HG03469 (cell line): Measurements from ENCODE around the gene FKBP8.
"Not testable (repeated sequence)": the region's sequence is repeated elsewhere in the genome, so short reads cannot be mapped to it uniquely, and the experiment has no call there.

Source experiments
- ATAC-seq: cut with Tn5 transposase; IDR thresholded peaks from one replicate; pipeline ENCODE4 v1.9.1; 2021; ENCODE audit warnings: mild to moderate bottlenecking, moderate library complexity, moderate number of reproducible peaks; ENCODE audit not compliant: unreplicated experiment

The FKBP8 gene

DNA sequence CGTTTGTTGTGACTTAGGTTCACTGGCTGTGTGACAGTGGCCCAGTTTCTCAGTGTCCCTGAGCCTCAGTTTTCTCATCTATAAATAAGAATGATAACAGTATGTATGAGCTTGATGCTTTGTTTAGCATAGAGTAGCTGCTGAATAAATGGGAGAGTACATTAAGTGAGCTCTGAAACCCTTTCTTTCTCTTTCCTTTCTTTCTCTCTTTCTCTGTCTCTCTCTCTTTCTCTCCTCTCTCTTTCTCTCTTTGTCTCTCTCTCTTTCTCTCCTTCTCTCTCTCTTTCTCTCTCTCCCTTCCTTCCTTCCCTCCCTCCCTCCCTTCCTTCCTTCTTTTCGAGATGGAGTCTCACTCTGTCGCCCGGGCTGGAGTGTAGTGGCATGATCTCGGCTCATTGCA lies 16.3 kb upstream of the FKBP8 start:
- no peak for ATAC-seq

DNA sequence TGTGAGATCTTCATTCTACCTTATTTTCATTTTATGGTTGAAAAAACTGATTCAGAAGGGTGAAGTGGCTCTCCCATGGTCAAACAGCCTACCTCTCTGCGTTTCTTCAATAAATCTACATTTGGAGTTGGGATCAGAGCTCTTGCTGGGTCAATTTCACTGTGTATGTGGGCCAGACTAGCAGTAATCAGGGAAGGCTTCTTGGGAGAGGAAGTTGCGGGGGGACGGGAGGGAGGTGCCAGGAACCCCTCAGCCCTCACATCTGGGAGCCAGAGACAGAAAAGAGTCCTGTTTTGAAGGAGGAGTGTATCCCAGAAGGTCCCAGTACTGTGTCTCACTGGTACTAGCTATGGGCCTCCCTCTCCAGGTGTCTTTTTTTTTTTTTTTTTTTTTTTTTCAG lies 15.2 kb upstream of the FKBP8 start:
- ATAC-seq = no peak

DNA sequence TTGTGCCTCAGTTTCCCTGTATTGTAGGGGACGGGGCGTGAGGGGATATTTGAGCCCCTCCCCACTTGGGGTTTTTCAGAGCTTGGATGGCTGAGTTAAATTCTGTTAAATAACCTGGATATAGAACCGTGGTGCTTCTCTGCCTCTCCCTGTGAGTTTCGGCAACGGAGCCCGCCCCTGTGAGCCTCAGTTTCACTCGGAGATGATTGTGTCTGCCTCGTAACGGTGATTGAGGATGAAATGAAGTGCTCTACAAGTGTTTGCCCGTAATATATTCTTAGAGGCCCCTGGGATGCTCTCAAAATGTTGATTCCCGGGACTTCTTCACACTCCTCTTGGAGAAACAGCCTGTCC lies 14.8 kb upstream of the FKBP8 start:
- ATAC-seq = peak; percentile 8

DNA sequence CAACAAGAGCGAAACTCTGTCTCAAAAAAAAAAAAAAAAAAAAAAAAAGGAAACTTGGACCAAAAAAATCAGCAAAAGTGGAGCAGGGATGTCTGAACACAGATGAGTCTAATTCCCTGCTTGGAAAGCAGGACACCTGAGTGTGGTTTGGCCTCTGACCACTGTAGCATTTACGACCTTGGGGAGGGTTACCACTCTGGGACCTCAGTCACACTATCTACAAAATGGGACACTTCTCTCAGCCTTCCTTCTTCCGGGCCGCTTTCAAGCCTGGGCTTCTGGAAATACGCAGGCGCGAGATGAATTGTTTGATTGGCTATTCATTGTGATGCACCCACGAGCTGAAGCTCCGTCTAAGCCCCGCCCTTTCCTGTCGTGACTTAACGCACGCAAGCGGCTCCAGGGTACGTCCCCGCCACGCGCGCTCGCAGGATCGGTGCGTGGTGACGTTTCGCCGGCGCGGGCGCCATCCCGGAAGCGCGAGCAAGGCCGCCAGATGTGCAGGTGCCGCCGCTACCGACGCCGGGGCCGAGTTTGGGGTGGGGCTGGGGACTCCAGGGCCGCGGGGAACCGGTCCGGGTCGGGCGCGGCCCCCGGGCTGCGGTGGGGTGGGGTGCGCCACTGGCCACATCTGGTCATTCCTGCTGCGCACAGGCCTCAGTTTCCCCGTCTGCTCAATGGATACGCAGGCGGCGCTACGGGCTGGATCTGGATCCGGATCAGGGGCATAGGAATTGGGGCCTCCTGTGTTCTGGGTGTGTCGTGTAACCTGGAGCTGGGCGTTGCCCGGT lies 14.2 kb upstream of the FKBP8 start, which contains the start of gene KXD1:
TSS of gene KXD1 (plus strand) at position 460 of the 791 bp plus-strand sequence. CDS start 4,187 bp downstream, outside the sequence.
- ATAC-seq = peak; percentile 89

DNA sequence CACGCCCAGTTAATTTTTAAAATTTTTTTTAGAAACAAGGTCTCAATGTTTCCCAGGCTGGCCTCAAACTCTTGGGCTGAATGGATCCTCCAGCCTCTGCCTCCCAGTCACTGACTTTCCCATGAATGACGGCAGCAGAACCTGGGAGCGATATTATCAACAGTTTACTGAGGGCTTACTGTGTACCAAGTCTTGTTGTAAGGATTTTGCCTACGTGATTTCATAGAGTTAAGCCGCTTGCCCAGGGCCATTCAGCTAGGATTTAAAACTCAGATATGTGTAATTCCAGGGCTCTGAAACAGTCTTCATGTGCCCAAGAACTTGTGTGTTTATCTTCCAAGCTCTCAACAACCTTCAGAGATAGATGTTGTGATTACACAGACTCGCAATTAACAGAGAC lies 8.3 kb upstream of the FKBP8 start:
- ATAC-seq = no peak

DNA sequence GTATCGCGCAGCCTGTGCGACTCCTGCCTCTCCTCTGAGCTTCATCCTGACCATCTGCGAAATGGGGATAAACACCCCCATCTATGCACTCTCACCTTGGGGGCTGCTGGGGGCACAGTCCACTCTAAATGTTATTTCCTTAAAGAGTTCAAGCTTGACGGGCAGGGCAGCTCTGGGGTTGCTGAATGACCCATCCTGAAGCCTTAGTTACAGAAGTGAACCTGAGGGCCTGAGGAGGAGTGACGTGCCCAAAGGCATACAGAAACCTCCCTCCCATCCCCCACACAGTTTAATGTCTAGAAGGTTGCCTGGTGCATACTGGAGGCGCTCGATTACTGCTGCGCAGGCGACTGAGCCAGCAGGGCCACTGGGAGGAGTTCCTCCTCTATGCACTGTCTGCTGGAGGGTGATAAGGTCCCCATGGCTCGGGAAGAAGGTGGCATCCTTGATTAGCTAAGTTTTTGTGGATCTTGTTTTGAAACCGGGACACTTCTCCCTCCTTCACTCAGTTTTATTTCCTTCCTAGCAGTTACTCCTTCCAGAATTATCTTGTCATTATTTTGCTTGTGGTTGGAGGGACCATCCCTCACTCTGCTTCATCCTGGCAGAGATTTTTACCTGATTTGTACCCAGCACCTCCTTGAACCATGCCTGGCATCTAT lies 572 bp upstream of the FKBP8 start:
- peak; percentile 69 for ATAC-seq

DNA sequence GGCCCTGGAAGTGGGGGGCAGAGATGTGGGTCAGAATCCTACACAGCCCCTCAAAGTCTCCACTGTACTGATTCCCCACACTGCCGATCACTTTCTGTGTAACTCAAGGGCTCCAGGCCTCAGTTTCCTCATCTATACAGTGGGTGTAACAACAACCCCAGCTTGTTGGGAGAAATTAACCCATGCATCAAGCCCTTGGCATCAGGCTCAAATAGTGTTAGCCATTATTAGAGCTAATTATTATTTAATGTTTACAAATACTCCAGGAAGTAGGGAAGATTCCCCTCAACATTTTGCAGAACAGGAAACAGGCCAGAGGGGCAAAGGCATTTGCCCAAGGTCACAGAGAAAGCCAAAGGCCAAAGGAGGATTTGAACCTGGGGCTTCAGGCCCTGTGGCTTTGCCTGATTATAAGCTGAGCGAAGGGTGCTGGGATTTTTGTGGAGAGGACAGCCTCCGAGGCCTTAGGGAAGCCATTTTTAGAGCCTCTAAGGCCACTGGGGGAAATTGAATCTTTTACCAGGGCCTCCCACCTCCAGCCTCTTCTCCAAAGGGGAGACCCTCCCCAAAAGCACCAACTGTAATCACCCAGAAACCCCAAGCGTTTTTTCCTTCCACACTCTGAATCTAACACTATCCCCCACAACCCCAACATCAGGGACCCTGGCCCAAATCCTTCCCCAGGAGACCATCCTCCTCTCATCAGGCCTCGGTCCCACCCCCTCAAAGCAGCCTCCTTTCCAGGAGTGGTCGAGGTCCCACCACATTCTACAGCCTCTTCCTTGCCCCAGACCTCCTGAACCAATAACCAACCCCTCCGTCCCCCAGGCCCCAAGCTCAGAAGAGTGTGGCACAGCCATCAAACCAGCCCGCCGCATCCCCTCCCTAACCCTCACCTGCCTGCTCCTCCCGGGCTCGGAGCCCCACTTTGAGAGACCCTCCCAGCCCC lies 1.1 kb downstream of the FKBP8 start:
- no peak for ATAC-seq

DNA sequence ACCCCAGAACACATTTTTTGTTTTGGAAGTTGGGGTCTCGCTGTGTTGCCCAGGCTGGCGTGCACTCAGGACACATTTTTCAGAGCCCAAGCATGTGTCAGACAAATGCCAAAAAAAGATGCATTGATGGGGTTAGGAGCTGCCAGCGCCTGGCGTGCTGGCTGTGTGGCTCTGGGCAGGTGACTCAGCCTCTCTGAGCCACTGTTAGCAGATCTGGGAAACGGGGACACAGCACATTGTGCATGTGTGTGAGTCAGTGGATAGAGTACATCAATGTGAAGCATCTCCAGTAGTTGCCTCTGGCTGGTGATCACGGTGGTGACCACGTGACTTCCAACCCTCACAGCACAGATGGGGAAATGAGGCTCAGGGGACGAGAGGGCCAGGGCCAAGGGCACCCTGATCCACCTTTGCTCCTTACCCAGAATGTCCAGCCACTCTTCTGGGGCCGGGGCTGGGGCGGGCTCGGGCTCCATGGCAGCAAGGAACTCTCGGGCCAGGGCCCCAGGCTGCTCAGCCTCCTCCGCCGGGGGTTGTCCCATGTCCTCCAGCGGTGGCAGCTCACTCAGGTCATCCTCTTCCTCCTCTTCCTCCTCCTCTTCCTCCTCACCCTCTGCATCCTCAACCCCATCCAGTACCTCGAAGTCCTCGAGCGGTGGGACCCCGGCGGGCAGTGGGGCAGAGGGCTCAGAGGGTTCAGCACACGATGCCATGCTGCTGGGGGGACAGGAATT lies 1.9 kb downstream of the FKBP8 start:
- no peak for ATAC-seq

DNA sequence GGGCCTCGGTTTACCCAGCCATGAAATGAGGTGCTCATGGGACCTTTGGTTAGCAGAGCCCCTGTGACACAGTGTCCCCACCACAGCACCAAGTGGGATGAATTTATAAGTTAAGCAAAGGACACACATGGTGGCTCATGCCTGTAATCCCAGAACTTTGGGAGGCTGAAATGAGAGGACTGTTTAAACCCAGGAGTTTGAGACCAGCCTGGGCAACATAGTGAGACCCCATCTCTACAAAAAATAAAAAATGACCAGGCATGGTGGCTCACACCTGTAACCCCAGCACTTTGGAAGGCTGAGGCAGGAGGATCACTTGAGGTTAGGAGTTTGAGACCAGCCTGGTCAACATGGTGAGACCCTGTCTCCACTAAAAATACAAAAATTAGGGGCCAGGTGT lies 3.2 kb downstream of the FKBP8 start:
- ATAC-seq = not testable (repeated sequence)

DNA sequence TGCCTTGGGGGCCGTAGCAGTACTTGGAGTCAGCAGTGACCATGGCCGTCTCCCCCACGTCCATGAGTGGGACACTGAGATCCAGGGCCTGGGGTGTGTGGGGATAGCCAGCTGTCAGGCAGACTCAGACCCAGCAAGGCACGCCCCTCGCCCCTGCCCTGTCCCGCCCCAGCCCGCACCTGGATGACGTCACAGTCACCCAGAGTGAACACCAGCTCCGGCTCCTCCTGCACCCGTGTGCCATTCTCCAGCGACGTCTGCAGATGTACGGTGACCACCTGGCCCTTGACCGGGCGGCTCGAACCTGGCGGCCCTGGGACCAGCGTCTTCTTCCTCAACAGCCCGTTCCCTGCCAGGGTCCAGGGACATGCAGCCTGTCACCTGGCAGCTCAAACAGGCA lies 4.0 kb downstream of the FKBP8 start:
- no peak for ATAC-seq

DNA sequence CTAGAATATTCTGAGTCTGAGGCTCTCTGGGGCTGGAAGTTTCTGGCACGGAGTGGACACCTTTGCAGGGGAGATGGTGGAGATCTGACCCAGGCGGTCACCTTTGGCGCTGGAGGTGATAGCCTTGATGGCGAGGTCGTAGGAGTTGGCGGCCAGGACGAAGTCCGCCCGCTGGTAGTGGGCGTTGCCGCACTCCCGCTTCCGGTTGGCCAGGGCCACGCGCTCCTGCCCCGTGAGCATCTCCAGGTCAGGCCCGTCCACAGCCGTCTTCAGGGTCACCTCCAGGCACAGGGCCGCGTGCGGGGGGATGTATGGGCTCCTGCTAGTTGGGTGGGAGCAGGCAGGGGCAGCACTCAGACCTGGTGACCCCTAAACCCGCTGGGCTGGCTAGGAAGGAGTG lies 5.3 kb downstream of the FKBP8 start:
- no peak for ATAC-seq

DNA sequence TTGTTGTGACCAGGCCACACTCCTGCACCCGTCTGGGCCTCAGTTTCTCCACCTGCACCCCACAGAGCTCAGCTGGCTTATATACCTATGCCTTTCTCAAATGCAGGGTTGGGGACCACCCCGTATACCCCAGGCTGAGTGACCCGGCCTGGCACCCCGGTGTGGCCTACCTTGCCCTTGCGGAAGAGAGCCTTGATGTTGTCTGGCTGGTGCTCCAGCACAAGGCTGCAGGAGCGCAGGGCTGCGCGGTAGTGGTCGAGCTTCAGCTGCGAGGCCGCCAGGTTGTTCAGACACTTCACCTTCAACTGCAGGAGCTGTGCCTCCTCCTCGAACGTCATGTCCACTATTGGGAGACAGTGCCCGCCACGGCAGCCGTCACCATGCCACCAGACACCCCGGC lies 5.9 kb downstream of the FKBP8 start:
- ATAC-seq = no peak

DNA sequence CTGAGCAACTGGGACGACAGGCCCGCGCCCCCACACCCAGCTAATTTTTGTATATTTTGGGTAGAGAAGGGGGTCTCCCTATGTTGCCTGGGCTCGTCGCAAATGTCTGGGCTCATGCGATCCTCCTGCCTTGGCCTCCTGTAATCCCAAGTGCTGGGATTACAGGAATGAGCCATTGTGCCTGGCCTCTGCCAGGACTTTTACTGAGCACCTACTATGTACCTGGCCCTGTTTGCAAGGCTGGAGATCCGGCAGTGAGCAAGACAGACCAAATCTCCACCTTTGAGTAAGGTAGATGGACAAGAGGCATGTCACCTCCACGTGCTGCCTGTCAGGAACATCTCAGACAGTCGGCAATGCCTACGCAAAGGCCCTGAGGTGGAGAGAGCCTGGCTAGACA lies 6.9 kb downstream of the FKBP8 start:
- ATAC-seq = no peak

DNA sequence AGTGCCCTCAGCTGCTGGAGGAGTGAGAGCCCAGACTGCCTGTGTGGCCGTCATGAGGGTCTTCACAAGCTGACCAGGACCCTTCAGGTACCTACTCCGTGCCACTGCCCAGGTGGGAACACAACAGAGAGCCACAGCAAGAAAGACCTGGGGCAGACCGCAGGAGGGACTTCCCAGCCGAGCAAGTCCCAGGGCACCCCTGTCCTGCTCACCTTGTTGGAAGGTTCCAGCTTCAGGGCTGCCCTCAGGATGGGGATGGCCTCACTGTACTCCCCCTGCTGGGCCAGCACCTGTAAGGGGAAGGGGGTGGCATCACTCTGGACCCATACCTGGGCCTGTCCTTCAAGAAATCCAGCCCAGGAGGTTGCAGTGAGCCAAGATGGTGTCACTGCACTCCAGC lies 10.3 kb downstream of the FKBP8 start:
- ATAC-seq = no peak

DNA sequence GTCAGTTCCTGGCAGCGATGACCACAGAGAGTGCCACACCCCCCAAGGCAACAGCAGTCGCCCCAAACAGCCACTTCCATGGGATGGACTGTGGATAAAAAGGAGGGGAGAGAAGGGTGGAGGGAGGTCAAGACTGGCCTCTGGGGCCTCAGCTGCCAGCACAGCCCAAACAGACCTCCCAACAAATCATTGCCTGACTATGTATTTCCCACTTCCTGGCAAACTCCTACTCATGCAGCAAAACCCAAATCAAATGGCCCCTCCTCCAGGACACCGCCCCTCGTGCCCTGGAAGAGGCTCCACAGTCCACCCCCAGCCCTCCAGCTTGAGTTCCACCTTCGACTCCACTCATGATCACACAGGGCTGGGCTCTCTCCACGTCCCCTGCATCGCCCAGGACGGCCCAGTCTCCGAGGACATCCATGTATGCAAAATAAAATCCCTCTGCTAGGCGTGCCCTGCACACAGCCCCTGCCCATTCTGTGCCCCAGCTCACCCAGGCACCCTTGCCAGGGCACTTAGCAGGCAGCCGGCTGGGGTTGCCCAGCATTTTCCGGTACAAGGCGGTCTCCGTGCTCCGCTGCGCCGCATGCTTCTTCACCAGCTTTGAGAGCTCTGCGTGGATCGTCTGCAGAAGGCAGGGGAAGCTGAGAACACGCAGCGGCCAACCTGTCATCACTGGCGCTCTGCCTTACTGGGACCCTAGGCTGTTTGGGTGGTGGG lies 11.0 kb downstream of the FKBP8 start:
- ATAC-seq = no peak

DNA sequence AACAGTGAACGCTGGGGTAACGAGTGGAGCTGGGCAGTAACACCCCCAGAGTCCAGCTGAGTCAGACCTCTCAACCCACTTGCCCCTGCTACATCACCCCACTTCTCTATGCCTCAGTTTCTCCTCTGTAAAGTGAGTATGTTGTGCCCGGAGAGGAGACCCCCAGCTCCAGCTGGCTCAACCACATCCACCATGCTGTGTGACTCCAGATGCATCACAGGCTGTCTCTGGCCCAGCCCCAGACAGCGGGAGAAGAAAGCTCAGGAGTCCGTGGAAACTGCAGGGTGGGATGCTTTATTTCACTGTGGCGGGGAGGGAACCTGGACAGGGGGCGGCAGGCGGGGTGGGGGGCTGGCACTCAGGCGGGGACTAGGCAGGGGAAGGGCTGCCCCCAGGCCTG lies 11.9 kb downstream of the FKBP8 start:
- no peak for ATAC-seq

DNA sequence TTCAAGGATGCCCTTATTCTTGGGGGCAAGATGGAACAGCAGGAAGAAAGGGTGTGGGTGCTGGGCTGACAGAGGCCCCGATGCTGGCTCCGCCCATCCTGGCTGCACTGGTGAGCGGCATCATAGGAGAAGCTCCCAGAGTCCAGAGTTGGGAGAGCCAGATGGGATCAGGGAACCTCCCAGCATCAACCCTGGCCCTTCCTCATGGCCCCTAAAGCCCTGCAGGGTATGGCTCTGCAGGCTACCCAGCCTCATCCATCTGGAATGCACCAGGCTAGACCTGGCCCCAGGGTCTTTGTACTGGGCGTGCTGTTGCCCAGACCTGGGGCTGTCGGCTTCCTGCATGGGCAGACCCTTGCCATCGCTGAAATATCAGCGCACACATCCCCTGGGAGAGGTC lies 13.6 kb downstream of the FKBP8 start:
- ATAC-seq = no peak

DNA sequence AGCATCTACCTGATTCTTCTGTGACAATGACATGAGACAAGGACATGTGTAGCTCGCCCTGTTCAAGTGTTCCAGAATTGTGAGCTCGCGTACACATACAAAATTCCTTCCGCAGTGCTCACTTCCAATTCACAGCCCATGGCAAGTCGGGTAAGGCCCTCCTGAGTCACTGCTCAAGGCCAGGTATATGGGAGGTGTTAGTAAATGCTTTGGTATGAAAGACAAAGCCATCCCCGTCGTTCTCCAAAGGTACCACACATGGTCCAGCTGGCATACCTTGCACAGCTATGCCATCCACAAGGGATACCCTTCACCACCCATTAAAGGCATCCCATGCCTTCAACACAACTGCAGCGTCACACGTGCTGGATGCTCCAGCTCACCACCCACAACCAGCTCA lies 17.1 kb downstream of the FKBP8 start:
- no peak for ATAC-seq

DNA sequence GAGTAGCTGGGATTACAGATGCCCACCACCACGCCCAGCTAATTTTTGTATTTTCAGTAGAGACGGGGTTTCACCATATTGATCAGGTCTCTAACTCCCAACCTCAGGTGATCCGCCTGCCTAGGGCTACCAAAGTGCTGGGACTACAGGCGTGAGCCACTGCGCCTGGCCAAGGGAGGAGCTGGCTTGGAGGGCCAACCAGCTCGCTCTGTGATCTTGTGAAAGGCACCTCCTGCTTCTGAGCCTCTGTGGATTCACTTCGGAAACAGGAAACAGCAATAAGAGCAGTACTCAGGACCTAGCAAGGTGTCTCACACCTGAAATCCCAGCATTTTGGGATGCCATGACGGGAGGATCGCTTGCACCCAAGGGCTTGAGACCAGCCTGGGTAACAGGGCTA lies 19.5 kb downstream of the FKBP8 start:
- ATAC-seq = no peak

DNA sequence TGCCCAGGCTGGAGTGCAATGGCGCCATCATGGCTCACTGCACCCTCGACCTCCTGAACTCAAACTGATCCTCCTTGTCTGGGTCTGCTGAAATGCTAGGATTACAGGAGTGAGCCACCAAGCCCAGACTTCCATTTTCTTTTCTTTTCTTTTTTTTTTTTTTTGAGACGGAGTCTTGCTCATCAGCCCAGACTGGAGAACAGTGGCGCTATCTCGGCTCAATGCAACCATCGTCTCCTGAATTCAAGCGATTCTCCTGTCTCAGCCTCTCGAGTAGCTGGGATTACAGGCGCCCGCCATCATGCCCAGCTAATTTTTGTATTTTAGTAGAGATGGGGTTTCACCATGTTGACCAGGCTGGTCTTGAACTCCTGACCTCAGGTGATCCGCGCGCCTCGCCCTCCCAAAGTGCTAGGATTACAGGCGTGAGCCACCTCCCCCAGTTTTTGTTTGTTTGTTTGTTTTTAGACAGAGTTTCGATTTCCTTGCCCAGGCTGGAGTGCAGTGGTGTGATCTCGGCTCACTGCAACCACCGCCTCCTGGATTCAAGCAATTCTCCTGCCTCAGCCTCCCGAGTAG lies 20.4 kb downstream of the FKBP8 start:
- ATAC-seq = not testable (repeated sequence)
